Right ventricle myocardium inferior (tissue), 1 donor: Measurements from ENCODE around the gene MRPL1. TPM values are rescaled to one million over a fixed set of nuclear protein-coding genes. Genes with fewer than 3 reads are reported as not detected.
A peak's percentile ranks its signal among the peaks of the same experiment; 100 is the strongest.
"Not testable (repeated sequence)": the region's sequence is repeated elsewhere in the genome, so short reads cannot be mapped to it uniquely, and the experiment has no call there.

Source experiments
- ATAC-seq: fragments of 200-7000 bp; cut with Tn5 transposase; one replicate; pipeline ENCODE4 v1.9.1; 2020; ENCODE audit warnings: mild to moderate bottlenecking, moderate library complexity
- DNase-seq: peaks from one replicate; pipeline ENCODE4 v3.0.0; 2021; ENCODE audit errors: missing footprints
- intact Hi-C: fragments of 100-400 bp; cut with DNase I; formaldehyde crosslinking; loops from one replicate; pipeline ENCODE4 v1.11.0; 2022
- total RNA-seq: library from RNA; stranded (reverse); fragmentation: NEBNext Ultra II Directional; extraction: Animal tissue kit (Norgen Biotek cat#: 25700); gene quantifications from one replicate; pipeline ENCODE4 v1.2.1, GENCODE V29; 2021
- donor health status: DM: no; HTN: yes; CAD: no; lungs with severe emphysema.

The MRPL1 gene
- total RNA-seq, 1 donor from 2014 or later = 47.9 TPM

GRCh38 chr4:77952457-77952856, 89.8 kb downstream of the MRPL1 start:
- intact Hi-C loops = loop anchor here (10.0 kb wide), 2 partner anchors 652 to 912 kb away; no protein-coding TSS in a partner anchor
- ATAC-seq = no peak
- DNase-seq = no peak

GRCh38 chr4:77954690-77955089, 92.1 kb downstream of the MRPL1 start:
- intact Hi-C loops = loop anchor here (5.0 to 10.0 kb wide), 3 partner anchors 563 to 910 kb away; no protein-coding TSS in a partner anchor
- ATAC-seq (no peak), DNase-seq (no peak)

GRCh38 chr4:77956917-77957316, 94.3 kb downstream of the MRPL1 start:
- intact Hi-C loops = loop anchor here (5.0 to 10.0 kb wide), 3 partner anchors 560 to 908 kb away; no protein-coding TSS in a partner anchor
- ATAC-seq = no peak
- DNase-seq = no peak

- DNase-seq = no peak
- no peak for ATAC-seq
- intact Hi-C loops = loop anchor here (5.0 to 10.0 kb wide), 3 partner anchors 558 to 906 kb away; no protein-coding TSS in a partner anchor
Measured at GRCh38 chr4:77958897-77959296, 96.3 kb downstream of the MRPL1 start.

- no peak for ATAC-seq
- intact Hi-C loops = loop anchor here (5.0 to 10.0 kb wide), 3 partner anchors 558 to 905 kb away; no protein-coding TSS in a partner anchor
- no peak for DNase-seq
Measured at GRCh38 chr4:77959566-77960338, 97.1 kb downstream of the MRPL1 start.

- intact Hi-C loops = no loop called here
- DNase-seq (peak; percentile 41), ATAC-seq (no peak)
Measured at GRCh38 chr4:77960367-77960766, 97.7 kb downstream of the MRPL1 start.

- ATAC-seq (no peak), DNase-seq (no peak)
- intact Hi-C loops = no loop called here
Measured at GRCh38 chr4:77963004-77963403, 100.4 kb downstream of the MRPL1 start.

- intact Hi-C loops, ATAC-seq, DNase-seq: not testable (repeated sequence)
Measured at GRCh38 chr4:77973657-77974056, 111.0 kb downstream of the MRPL1 start.

GRCh38 chr4:77982900-77983540, 120.4 kb downstream of the MRPL1 start:
- not testable (repeated sequence) for DNase-seq, ATAC-seq

GRCh38 chr4:77983612-77984311, 121.1 kb downstream of the MRPL1 start:
- DNase-seq, intact Hi-C loops, ATAC-seq: not testable (repeated sequence)

More at GRCh38 chr4:77982900-77983540, 120.4 kb downstream of the MRPL1 start:
- intact Hi-C loops = not testable (repeated sequence)

- DNase-seq (no peak), ATAC-seq (no peak)
- intact Hi-C loops = loop anchor here (5.0 kb wide), 1 partner anchor 527 kb away; no protein-coding TSS in a partner anchor
Measured at GRCh38 chr4:77989968-77990367, 127.3 kb downstream of the MRPL1 start.

- intact Hi-C loops = loop anchor here (5.0 kb wide), 1 partner anchor 527 kb away; no protein-coding TSS in a partner anchor
- ATAC-seq = no peak
- DNase-seq = no peak
Measured at GRCh38 chr4:77990456-77990855, 127.8 kb downstream of the MRPL1 start.

GRCh38 chr4:77990904-77991358, 128.3 kb downstream of the MRPL1 start:
- ATAC-seq = no peak
- intact Hi-C loops = loop anchor here (5.0 kb wide), 1 partner anchor 526 kb away; no protein-coding TSS in a partner anchor
- no peak for DNase-seq

- DNase-seq (no peak), ATAC-seq (no peak)
- intact Hi-C loops = loop anchor here (5.0 kb wide), 1 partner anchor 525 kb away; no protein-coding TSS in a partner anchor
Measured at GRCh38 chr4:77992581-77992980, 130.0 kb downstream of the MRPL1 start.

GRCh38 chr4:77994194-77994721, 131.6 kb downstream of the MRPL1 start:
- ATAC-seq (peak; percentile 84), DNase-seq (no peak)
- intact Hi-C loops = loop anchor here (5.0 kb wide), 1 partner anchor 523 kb away; no protein-coding TSS in a partner anchor

GRCh38 chr4:77996076-77996475, 133.4 kb downstream of the MRPL1 start:
- DNase-seq (no peak), ATAC-seq (no peak)
- intact Hi-C loops = no loop called here

GRCh38 chr4:78001531-78001930, 138.9 kb downstream of the MRPL1 start:
- intact Hi-C loops = no loop called here
- no peak for ATAC-seq
- no peak for DNase-seq

GRCh38 chr4:78002260-78002659, 139.6 kb downstream of the MRPL1 start:
- ATAC-seq (no peak), DNase-seq (no peak)
- intact Hi-C loops = no loop called here
